Right renal pelvis (tissue), 4 donors: ENCODE measurements around the gene ALG14. TPM values are rescaled to one million over a fixed set of nuclear protein-coding genes. Genes with fewer than 3 reads are reported as not detected.
"Not testable (repeated sequence)": the region's sequence is repeated elsewhere in the genome, so short reads cannot be mapped to it uniquely, and the experiment has no call there.

ENCODE experiments used
- DNase-seq, 4 donors: peaks; one replicate each; pipeline ENCODE4 v3.0.0-alpha.2; 2013; ENCODE audit warnings: low read depth in 4 of 4, low spot score in 3 of 4, missing footprints in 1 of 4
- polyA plus RNA-seq, 4 donors: library from polyadenylated mRNA; unstranded; fragments of 120-200 nt; gene quantifications; one replicate each; pipeline ENCODE4 v1.2.1, GENCODE V29; 2013; ENCODE audit not compliant: insufficient read length in 4 of 4

ALG14 gene, protein sequence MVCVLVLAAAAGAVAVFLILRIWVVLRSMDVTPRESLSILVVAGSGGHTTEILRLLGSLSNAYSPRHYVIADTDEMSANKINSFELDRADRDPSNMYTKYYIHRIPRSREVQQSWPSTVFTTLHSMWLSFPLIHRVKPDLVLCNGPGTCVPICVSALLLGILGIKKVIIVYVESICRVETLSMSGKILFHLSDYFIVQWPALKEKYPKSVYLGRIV
- 10 to 100 TPM; 13.0 to 15.7 (median 14.1) TPM for polyA plus RNA-seq

DNA sequence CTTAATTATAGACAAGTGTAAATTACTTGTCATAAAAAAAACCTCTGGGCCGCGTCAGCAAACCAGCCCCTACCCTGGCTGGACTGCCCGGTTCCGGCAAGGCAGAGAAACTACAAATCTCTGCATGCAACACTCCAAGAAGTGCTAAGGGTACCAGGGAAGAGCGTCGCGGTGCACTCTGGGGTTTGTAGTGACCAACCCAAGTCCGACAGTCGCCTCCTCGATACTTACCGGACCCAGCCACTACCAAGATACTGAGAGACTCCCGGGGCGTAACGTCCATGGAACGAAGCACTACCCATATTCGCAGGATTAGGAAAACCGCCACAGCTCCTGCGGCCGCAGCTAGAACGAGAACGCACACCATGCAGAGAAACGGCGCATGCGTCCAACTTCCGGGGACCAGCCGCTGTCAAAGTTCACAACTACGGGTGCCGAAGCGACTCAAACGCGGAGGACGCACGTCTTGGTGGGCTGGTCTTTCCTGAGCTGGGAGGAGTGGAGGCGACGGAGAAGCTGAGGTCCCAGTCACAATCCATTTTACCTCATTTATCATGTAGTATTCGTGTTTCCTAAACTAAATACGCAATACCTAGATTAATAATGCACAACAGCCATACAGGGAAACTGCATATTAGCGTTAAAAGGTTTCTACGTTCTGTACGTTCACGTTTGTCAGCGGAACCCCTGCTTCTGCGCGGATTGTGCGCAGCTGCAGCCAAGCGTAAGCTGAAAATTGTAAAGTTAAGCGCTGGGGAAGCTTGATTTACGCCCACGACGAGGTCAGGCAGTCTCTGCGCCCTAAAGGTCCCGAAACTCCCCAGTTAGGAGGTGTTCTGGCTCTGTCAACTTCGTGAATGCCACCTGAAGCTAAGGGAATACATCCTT, at the start of gene ALG14:
Gene ALG14, minus strand, starts transcription at position 420 of the 888 bp plus-strand sequence. Its CDS starts 53 bp downstream, at position 367.
- peak; percentile 92 to 96 (median 94) for DNase-seq

DNA sequence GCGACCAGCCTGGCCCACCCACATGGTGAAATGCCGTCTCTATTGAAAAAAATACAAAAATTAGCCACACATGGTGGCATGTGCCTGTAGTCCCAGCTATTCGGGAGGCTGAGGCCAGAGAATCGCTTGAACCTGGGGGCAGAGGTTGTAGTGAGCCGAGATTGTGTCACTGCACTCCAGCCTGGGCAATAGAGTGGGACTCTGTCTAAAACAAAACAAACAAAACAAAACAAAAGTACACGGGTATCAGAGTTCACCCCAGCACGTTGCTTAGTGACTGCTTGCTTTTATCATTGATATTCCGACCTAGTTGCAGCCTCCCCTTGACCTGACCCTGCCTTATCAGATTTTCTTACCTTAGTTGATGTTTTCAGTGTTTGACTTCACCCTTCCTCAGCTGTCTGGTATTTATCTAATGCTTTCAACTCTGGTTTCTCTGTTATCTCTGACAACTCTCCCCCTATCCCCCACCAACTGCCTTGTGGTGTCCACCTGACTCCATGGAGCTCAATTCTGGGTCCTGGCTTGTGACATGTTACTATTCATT, 49.5 kb upstream of the ALG14 start:
- DNase-seq = no peak

DNA sequence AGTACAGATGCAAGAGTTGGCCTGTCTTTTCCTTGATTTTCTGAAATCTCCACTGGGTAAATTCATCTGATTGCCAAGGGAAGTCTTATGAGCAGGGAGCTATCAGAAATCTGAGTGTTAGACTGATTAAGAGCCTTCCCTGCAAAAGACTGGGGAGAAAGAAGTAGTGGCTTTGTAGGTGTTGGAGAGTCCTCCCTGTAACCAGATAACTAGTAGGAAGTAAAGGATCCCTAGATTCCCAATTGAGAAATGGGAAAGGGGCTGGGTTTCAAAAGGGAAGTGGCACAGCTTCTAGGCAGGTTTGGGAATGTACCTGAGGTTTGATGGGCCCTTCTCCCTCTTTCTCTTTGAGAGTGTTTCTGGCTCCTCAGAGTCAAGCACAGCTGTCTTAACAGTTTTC, 46.5 kb upstream of the ALG14 start:
- no peak for DNase-seq

DNA sequence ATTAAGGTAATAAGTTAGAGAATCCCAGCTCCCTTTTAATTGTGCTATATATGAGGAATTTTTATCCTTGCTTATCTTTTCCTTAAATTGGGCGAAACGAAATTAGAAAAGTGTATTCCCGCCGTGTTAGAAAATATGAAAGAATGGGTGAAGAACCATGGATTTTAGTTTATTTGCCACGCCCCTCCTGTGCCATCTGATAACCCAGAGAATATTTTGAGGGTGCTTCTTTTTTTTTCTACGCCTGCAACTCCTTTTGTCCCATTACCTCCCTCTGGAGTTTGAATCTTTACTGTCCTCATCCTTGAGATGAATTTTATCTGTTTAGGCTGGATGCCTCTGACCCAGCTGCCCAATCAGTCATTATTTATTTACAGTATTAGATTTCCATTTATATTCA, 46.0 kb upstream of the ALG14 start:
- no peak for DNase-seq

DNA sequence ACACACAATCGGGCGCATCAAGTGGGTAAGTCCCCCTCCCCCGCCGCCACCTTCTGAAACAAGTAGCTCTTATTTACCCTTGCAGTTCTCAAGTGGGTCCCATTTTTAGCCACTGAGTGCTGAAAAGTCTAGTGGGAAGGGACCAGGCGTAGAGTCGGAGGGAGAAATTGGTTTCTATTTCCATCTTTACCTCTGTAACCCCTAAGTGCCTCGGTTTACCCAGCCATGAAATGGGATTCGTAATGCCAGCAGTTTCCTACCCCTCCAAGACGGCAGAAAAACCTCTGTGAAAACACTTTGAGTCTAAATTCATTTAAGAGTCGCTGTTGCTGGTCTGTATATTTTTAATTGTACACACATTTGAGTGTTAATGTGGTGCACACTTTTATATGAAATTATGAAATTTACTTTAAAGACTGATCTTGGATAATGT, 45.3 kb upstream of the ALG14 start:
- peak in 2 of 4 donors; percentile 12 to 28 for DNase-seq

DNA sequence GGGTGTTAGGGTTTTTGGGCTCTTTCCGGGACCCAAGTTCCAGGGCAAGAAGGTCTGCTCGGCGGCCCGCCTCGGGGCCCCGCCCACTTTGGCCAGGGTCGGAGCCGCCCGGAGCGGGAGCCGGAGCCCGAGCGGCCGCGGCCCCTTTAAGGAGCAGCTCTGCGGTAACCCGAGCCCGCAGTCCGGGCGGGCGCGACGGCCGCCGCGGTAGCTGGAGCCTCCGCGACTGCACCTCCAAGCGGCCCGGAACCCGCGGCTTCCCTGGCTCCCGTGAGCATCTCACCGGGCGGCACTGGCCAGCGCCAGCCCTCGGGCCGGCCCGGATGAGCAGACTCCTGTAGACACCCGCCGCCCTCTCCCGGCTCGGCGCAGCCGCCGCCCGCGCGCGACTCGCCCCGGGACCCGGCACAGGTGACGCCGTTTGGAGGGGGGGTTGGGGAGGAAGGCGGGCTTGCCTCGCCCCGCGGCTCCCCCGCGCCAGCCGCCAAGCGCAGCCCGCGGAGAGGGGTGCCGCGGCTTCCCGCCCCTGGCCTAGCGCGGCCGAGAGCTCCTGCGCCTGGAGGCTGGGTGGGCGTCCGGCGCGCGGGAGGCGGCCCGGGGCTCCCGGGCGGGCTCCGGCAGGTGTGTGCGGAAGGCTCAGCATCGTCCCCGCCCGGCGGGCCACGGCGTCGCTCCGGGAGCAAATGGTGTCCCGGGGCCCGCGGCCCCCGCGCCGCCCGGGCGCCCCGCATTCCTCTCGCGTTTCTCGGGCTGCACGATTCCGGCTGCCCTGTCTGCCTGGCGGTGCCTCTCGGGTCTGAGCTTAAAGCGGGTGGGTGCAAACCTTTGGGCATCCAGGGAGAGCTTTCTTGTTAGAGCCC, 44.7 kb upstream of the ALG14 start, which contains the start of gene TLCD4:
Gene TLCD4, plus strand, starts transcription at position 149 of the 860 bp plus-strand sequence. CDS start 26,547 bp downstream, outside the sequence.
- peak; percentile 34 to 56 (median 42) for DNase-seq

DNA sequence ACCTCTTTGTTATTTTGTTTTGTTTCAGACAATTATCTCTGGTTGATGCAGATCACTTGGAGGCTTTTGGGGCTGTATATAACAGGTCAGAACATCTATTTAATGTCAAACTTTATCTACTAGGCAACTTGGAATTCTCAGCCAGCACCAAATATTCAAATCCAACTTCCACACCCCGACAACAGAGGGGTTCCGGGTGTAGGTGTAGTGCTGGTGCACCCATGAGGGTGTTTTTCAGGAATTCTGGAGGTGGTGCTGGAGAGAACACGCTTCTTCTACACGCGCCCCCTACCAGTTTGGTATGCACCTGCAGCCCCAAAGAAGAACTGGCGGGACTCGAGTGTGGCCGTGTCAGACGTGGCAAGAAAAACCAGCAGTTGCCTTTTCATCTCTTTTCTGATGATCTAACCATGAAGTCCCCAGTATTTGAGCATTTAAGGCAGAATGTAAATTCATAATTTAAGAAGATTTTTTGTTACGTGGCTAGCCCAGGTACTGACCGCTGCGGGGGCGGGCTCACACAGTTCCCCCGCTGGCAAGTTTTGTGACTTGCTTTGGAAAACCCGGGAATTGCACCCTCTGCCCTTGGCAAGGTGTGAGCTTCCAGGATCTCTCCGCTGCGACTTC, 43.9 kb upstream of the ALG14 start:
- DNase-seq = peak; percentile 37 to 51 (median 48)

DNA sequence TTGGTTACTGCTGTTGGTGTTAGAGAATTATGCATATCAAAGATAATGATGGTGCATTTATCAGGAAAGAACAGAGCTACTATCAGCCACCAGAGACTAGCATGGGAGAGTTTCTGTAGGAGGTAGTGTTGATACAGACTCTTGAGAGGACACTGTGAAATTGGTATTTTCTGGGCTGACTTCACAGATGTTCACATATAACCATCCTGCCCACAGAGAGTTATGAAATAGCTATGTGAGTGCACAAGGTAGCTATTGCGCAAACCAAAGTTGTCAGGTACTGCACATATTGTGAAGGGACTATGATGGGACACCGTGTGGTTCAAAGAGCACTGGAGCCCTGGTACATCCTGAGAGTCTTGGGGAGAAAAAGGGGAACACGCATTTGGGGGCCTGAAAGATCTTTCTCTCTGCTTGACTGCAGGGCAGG, 43.0 kb upstream of the ALG14 start:
- no peak for DNase-seq

DNA sequence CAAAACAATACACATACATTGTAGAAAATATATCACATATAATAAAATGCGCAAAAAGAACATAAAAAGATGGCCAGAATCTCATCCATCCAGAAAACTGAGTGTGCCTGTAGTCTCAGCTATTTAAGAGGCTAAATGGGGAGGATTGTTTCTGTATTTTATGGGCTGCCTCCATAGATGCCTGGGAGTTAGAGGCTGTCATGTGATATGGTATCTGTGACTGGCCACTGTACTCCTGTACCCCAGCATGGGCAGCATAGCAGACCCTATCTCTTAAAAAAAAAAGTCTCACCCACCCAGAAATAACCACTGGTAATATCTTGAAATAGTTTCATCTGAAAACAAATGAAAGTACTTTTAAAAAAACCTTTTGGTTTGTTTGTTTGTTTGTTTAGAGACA, 40.9 kb upstream of the ALG14 start:
- DNase-seq = no peak

DNA sequence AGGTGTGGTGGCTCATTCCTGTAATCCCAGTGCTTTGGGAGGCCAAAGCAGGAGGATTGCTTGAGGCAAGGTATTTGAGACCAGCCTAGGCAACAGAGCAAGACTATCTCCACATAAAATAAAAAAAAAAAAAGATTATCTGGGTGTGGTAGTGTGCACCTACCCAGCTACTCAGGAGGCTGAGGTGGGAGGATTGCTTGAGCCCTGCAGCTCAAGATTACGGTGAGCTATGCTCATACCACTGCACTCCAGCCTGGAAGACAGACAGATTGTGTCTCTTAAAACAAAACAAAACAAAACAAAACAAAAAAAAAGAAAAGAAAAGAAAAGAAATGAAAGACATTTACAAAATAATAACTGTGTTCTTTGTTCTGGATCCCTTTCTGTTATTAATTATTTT, 38.3 kb upstream of the ALG14 start:
- no peak for DNase-seq

DNA sequence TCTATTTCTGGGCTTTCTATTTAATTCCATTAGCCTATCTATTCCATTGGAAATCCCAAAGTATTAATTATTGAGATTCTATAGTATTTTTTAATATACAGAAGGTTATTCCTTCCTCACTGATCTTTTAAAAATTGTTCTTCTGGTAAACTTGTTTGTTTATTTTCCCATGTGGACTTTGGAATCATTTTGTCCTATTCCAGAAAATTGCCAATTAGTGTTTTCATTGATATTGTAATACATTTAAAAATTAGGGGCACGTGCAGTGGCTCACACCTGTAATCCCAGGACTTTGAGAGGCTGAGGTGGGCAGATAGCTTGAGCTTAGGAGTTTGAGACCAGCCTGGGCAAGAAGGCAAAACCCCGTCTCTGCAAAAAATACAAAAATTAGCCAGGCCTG, 36.0 kb upstream of the ALG14 start:
- no peak for DNase-seq

DNA sequence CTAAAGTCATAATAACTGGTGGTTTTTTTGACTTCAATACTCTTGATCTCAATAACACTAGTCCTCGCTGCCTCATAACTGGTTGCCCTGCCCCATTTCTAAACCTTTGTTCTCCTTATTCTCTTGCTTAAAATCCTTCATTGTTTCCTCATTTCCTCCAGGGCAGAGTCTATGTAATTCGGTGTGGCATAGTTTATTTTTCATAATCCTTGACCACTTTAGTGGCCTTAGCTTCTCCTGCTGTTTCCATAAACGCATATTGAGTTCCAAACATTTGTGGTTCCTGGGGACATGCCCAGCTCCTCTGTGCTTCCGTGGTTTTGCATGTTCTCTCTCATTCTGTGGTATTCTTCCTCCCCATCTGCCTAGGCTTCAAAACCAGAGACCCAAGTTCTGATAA, 25.4 kb upstream of the ALG14 start:
- no peak for DNase-seq

DNA sequence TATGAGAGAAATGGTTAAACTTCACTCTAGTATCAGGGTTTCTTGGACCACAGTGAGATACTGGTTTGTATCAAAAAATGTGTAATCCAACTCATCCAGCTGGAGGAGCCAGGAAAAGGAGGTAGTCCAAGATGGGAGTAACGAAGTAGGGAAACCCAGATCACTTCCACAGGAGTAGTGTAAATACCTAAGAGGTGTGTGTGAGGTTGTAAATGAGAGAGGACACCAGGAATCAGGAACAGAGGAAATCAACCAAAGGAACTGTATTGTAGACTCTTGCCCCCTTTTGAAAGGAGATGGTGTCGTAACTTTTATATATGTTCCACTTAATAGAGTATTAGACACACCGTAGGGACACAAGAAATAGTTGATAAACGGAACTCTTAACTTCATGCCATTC, 24.7 kb upstream of the ALG14 start:
- no peak for DNase-seq

DNA sequence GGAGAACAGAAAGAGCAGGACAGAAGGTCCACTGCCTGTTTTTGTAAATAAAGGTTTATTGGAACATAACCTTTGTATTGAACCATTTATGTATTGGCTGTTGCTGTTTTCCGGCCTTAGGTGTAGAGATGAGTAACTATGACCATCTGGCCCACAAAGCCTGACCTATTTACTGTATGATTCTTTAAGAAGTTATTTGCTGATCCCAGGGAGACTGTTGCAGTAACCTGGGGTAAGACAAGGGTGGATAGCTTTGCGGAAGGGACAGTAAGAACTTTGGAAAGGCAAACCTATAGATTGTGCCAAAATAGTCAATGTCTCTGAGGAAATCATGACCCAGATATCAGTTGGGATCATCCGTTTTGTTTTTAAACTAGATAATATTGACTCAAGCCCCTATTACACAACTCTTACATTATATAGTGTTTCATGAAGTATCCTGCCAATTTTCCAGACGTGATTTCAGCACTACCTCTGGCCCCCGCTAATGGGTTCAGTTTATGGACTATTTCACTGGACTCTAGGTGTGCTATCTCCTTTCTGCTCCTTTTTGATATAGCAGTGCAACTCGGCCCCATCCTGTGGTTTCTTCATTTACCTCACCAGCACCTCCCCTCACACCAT, 23.6 kb upstream of the ALG14 start:
- DNase-seq = no peak

DNA sequence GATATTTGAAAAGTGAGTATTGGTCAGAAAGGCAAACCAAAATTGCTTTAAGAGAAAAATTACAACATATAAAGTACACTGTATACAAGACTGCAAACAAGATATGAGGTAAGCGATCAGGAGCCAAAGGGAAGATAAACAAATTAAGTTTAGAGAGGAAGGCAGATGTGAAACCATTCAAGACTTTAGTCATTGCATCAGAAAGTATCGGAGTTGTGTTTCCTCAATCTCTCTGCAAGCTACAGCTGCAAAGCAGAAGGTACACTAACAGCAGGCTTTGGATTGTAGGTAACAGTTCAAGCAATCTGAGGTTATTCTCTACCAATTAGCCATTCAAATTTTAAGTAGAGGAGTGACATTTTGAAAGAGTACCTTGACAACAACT, 23.1 kb upstream of the ALG14 start:
- DNase-seq = no peak

DNA sequence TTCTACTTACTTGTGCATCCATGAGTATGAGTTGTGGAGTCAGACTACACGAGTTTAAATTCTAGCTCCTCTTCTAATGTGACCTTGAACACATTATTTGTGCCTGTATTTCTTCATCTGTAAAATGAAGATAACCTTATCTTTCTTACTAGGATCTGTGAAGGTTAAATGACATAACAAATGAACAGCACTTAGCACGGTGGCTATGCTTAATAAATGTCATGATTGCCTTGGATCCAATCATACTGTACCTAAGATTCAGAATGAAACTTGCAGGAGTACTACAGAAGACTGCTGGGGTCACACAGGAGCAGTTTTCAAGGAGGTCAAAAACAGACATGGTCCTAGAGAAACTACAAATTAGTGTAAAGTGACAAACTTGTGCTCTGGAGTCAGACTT, 22.2 kb upstream of the ALG14 start:
- no peak for DNase-seq

DNA sequence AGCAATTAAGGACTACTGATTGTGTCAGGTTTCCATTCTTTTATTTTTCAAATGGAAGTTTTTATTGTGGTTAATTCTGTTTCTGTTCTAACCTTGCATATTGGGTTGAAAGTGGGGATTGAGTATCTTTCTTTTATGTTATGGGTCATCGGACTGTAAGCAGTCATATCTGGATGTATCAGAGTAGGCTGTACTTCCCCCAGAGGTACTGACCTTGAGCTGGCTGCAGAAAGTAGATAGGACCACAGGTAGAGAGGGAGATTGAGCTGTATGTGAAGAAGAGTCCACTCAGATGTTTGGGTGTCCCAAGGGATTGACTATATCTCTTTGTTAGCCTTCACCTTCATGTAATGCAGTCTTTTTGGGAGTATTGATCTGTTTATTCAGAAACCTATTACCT, 20.5 kb upstream of the ALG14 start:
- no peak for DNase-seq

DNA sequence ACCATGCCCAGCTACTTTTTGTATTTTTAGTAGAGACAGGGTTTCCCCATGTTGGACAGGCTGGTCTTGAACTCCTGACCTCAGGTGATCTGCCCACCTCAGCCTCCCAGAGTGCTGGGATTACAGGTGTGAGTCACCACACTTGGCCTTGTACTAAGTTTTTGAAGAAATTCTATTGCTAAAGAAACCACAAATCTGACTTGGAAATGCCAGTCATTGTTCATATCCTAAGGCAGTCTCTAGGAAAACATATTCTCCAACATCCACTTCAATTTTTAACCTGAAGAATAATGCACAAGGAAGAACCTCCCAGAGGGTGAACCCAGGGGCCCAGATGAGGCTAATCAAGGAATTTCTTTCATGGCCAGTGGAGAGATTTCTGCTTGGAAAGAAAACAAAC, 20.1 kb upstream of the ALG14 start:
- DNase-seq = not testable (repeated sequence)

DNA sequence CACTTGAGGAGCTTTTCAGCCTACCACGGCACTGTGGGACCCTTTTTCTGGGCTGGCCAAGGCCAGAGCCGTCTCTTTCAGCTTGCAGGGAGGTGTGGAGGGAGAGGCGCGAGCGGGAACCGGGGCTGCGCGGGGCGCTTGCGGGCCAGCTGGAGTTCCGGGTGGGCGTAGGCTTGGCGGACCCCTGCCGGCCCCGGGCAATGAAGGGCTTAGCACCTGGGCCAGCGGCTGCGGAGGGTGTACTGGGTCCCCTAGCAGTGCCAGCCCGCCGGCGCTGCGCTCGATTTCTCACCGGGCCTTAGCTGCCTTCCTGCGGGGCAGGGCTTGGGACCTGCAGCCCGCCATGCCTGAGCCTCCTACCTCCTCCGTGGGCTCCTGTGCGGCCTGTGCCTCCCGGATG, 18.5 kb upstream of the ALG14 start:
- not testable (repeated sequence) for DNase-seq
